Measurements from ENCODE around the gene FBXW7.

The FBXW7 gene

GRCh38 chr4:152369902-152370295, 166.0 kb downstream of the FBXW7 start:
- DNase-seq (ENCODE audit: low read depth), result no peak

- no peak for DNase-seq (ENCODE audit: low read depth)
Observed at GRCh38 chr4:152369203-152369901, 166.5 kb downstream of the FBXW7 start.

- DNase-seq (ENCODE audit: low read depth), result no peak
Observed at GRCh38 chr4:152368001-152368400, 167.9 kb downstream of the FBXW7 start.

GRCh38 chr4:152364883-152365282, 171.0 kb downstream of the FBXW7 start:
- DNase-seq (ENCODE audit: low read depth), result no peak

- DNase-seq (ENCODE audit: low read depth), result no peak
Observed at GRCh38 chr4:152364383-152364782, 171.5 kb downstream of the FBXW7 start.

- no peak for DNase-seq (ENCODE audit: low read depth)
Observed at GRCh38 chr4:152363904-152364303, 172.0 kb downstream of the FBXW7 start.

GRCh38 chr4:152363086-152363485, 172.8 kb downstream of the FBXW7 start:
- DNase-seq (ENCODE audit: low read depth), result peak; percentile 38

- DNase-seq (ENCODE audit: low read depth), result no peak
Observed at GRCh38 chr4:152360045-152360410, 175.9 kb downstream of the FBXW7 start.

GRCh38 chr4:152359208-152360044, 176.5 kb downstream of the FBXW7 start:
- no peak for DNase-seq (ENCODE audit: low read depth)

- DNase-seq (ENCODE audit: low read depth), result no peak
Observed at GRCh38 chr4:152357206-152357605, 178.7 kb downstream of the FBXW7 start.

GRCh38 chr4:152356428-152357034, 179.4 kb downstream of the FBXW7 start:
- DNase-seq (ENCODE audit: low read depth), result no peak

- peak; percentile 70 for DNase-seq (ENCODE audit: low read depth)
Observed at GRCh38 chr4:152352622-152353116, 183.2 kb downstream of the FBXW7 start.

GRCh38 chr4:152352215-152352614, 183.7 kb downstream of the FBXW7 start:
- DNase-seq (ENCODE audit: low read depth), result no peak

GRCh38 chr4:152351080-152351479, 184.8 kb downstream of the FBXW7 start:
- DNase-seq (ENCODE audit: low read depth), result no peak

GRCh38 chr4:152348670-152349069, 187.2 kb downstream of the FBXW7 start:
- DNase-seq (ENCODE audit: low read depth), result no peak

- no peak for DNase-seq (ENCODE audit: low read depth)
Observed at GRCh38 chr4:152346979-152347378, 188.9 kb downstream of the FBXW7 start.

GRCh38 chr4:152346526-152346925, 189.4 kb downstream of the FBXW7 start:
- DNase-seq (ENCODE audit: low read depth), result no peak

- no peak for DNase-seq (ENCODE audit: low read depth)
Observed at GRCh38 chr4:152344001-152344400, 191.9 kb downstream of the FBXW7 start.

- no peak for DNase-seq (ENCODE audit: low read depth)
Observed at GRCh38 chr4:152342293-152342692, 193.6 kb downstream of the FBXW7 start.

- no peak for DNase-seq (ENCODE audit: low read depth)
Observed at GRCh38 chr4:152340818-152341217, 195.1 kb downstream of the FBXW7 start.

GRCh38 chr4:152339576-152339975, 196.3 kb downstream of the FBXW7 start:
- DNase-seq (ENCODE audit: low read depth), result no peak

GRCh38 chr4:152334931-152335330, 201.0 kb downstream of the FBXW7 start:
- DNase-seq (ENCODE audit: low read depth), result no peak

GRCh38 chr4:152331042-152331441, 204.8 kb downstream of the FBXW7 start:
- no peak for DNase-seq (ENCODE audit: low read depth)

Data from HS-5 (cell line).